ENCODE results near the gene SLC9A6.
A peak's percentile ranks its signal among the peaks of the same experiment; 100 is the strongest.

- no peak for TF ChIP-seq CTCF (IDR thresholded peaks at IDR 0.05)
- peak in 1 of 2 donors; percentile 46 for TF ChIP-seq POLR2A (IDR thresholded peaks at IDR 0.05)
Observed at GRCh38 chrX:136030303-136031191, 45.3 kb downstream of the SLC9A6 start.
